Liver (tissue), 9 donors: ENCODE results near the gene ACACA. TPM values are rescaled to one million over a fixed set of nuclear protein-coding genes. Genes with fewer than 3 reads are reported as not detected.

Experiments
- DNase-seq: peaks from one replicate; pipeline ENCODE4 v3.0.0-alpha.2; 2017; ENCODE audit warnings: low spot score
- H3K27ac ChIP-seq, 2 donors: one replicate each; pipeline ENCODE4 v1.7.0; 2013; ENCODE audit warnings: inconsistent platforms in 2 of 2, low read length in 2 of 2, control low read depth in 1 of 2, low read depth in 1 of 2, mild to moderate bottlenecking in 1 of 2
- H3K27me3 ChIP-seq, 4 donors: one replicate each; pipeline versions ENCODE4 v1.6.1 to v1.7.0; 2013; ENCODE audit warnings: low read length in 3 of 4, inconsistent platforms in 1 of 4, mild to moderate bottlenecking in 1 of 4, moderate library complexity in 1 of 4; ENCODE audit not compliant: control insufficient read depth in 4 of 4, insufficient read depth in 4 of 4
- H3K36me3 ChIP-seq, 4 donors: one replicate each; pipeline versions ENCODE4 v1.6.1 to v1.7.0; 2013; ENCODE audit warnings: low read length in 3 of 4, mild to moderate bottlenecking in 3 of 4, low read depth in 1 of 4, moderate library complexity in 1 of 4; ENCODE audit not compliant: control insufficient read depth in 4 of 4, insufficient read depth in 3 of 4
- H3K4me1 ChIP-seq, 4 donors: one replicate each; pipeline versions ENCODE4 v1.6.1 to v1.7.0; 2013; ENCODE audit warnings: low read length in 3 of 4, mild to moderate bottlenecking in 3 of 4, moderate library complexity in 1 of 4; ENCODE audit not compliant: control insufficient read depth in 4 of 4, insufficient read depth in 4 of 4
- H3K4me3 ChIP-seq, 3 donors: one replicate each; pipeline versions ENCODE4 v1.6.1 to v1.7.0; 2013; ENCODE audit warnings: low read length in 3 of 3, control low read depth in 1 of 3, low read depth in 1 of 3, mild to moderate bottlenecking in 1 of 3
- H3K9ac ChIP-seq, 2 donors: one replicate each; pipeline ENCODE4 v1.7.0; 2013; ENCODE audit warnings: low read length in 2 of 2, mild to moderate bottlenecking in 2 of 2, moderate library complexity in 2 of 2, control low read depth in 1 of 2, low read depth in 1 of 2
- H3K9me3 ChIP-seq, 4 donors: one replicate each; pipeline versions ENCODE4 v1.6.1 to v1.7.0; 2013; ENCODE audit warnings: low read length in 3 of 4; ENCODE audit not compliant: control insufficient read depth in 4 of 4
- EGR1 ChIP-seq, 2 donors: IDR thresholded peaks; 2 replicates each; pipeline ENCODE4 v1.6.1; 2016 to 2018; ENCODE audit warnings: antibody characterized with exemption in 2 of 2, low read depth in 2 of 2
- FOXA1 ChIP-seq: IDR thresholded peaks from 2 replicates; pipeline ENCODE4 v1.6.1; 2016; ENCODE audit warnings: antibody characterized with exemption
- FOXA2 ChIP-seq: IDR thresholded peaks from 2 replicates; pipeline ENCODE4 v1.6.1; 2016; ENCODE audit warnings: antibody characterized with exemption
- GABPA ChIP-seq, 2 donors: IDR thresholded peaks in 1 of 2; conservative IDR thresholded peaks in 1 of 2; 2 replicates each; pipeline ENCODE4 v1.6.1; 2016; ENCODE audit warnings: antibody characterized with exemption in 2 of 2, mild to moderate bottlenecking in 1 of 2, moderate library complexity in 1 of 2
- HNF4A ChIP-seq, 2 donors: conservative IDR thresholded peaks; 2 replicates each; pipeline ENCODE4 v1.6.1; 2016; ENCODE audit warnings: antibody characterized with exemption in 2 of 2, mild to moderate bottlenecking in 2 of 2
- HNF4G ChIP-seq: IDR thresholded peaks from 2 replicates; pipeline ENCODE4 v1.6.1; 2016; ENCODE audit warnings: antibody characterized with exemption
- JUND ChIP-seq, 2 donors: IDR thresholded peaks; 2 replicates each; pipeline ENCODE4 v1.6.1; 2016; ENCODE audit warnings: antibody characterized with exemption in 2 of 2
- NR2F2 ChIP-seq: IDR thresholded peaks from 2 replicates; pipeline ENCODE4 v1.6.1; 2016; ENCODE audit warnings: antibody characterized with exemption
- RAD21 ChIP-seq, 2 donors: IDR thresholded peaks; 2 replicates each; pipeline ENCODE4 v1.6.1; 2016; ENCODE audit warnings: antibody characterized with exemption in 2 of 2, mild to moderate bottlenecking in 2 of 2
- RXRA ChIP-seq, 2 donors: IDR thresholded peaks; 2 replicates each; pipeline ENCODE4 v1.6.1; 2017 to 2018; ENCODE audit warnings: antibody characterized with exemption in 2 of 2, mild to moderate bottlenecking in 1 of 2
- TAF1 ChIP-seq: conservative IDR thresholded peaks from 2 replicates; pipeline ENCODE4 v1.6.1; 2016; ENCODE audit warnings: antibody characterized with exemption, mild to moderate bottlenecking
- YY1 ChIP-seq: IDR thresholded peaks from 2 replicates; pipeline ENCODE4 v1.6.1; 2016; ENCODE audit warnings: antibody characterized with exemption, mild to moderate bottlenecking
- WGBS: extraction: QIAGEN DNeasy Blood & Tissue Kit; methylation state at CpG from one replicate; pipeline ENCODE4 v1.1.7; 2013; 5-methylcytosine and 5-hydroxymethylcytosine counted together
- polyA plus RNA-seq, 2 donors: library from polyadenylated mRNA; stranded (reverse) in 1 of 2; unstranded in 1 of 2; fragments of 200-250 nt in 1 of 2; fragments of >200 nt in 1 of 2; fragmentation: Nextera tagmentation in 1 of 2; extraction: Ambion mirVana in 1 of 2; gene quantifications; one replicate each; pipeline versions ENCODE4 v1.2.1 to v1.2.3, GENCODE V29; 2013 to 2015
- total RNA-seq, 2 donors: library from RNA; depleted of rRNA; stranded (reverse); fragments of >200 nt; gene quantifications; one replicate each; pipeline ENCODE4 v1.2.3, GENCODE V29; 2014
- TF ChIP-seq, protein P1 (sequence below): fragments of 150-350 bp; IDR thresholded peaks from 2 replicates; pipeline ENCODE4 v1.5.1; 2017; ENCODE audit warnings: improper control_type of control experiment, low read depth, low read length; ENCODE audit not compliant: missing input control
- TF ChIP-seq, protein P2 (sequence below): IDR thresholded peaks from 2 replicates; pipeline ENCODE4 v1.6.1; 2016; ENCODE audit warnings: antibody characterized with exemption, mild to moderate bottlenecking
- TF ChIP-seq, protein P3 (sequence below): IDR thresholded peaks from 2 replicates; pipeline ENCODE4 v1.6.1; 2016; ENCODE audit warnings: antibody characterized with exemption
- TF ChIP-seq, protein P4 (sequence below): IDR thresholded peaks from 2 replicates; pipeline ENCODE4 v1.6.1; 2016; ENCODE audit warnings: antibody characterized with exemption
- TF ChIP-seq, protein P5 (sequence below): IDR thresholded peaks from 2 replicates; pipeline ENCODE4 v1.6.1; 2016; ENCODE audit warnings: antibody characterized with exemption
- donor health status: healthy.
- donor health status: healthy.
- donor health status: healthy.
- donor health status: healthy.
- donor health status: healthy.

ACACA gene
- total and polyA plus RNA-seq, 4 donors = 14.8 to 49.5 (median 31.2) TPM

DNA sequence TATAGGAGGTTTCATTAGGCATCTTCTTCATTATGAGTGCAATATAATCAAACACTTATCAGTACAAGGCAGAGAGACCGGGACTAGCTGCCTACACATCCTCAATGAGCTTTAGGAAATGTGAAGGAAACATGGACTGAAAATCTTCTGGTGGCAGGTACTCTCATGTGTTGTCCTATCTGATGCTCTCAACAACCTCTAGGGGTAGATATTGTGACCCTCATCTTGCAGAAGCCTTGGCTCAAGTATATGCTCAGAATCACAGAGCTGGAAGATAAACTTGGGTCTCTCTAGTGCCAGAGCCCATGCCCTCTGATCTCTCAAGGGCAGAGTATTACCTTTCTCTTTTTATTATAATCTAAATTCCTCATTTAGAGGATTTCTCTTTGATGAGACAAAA, 212.4 kb downstream of the ACACA start:
- 97% methylated on average over 1 of the region's 1 CpG for WGBS

DNA sequence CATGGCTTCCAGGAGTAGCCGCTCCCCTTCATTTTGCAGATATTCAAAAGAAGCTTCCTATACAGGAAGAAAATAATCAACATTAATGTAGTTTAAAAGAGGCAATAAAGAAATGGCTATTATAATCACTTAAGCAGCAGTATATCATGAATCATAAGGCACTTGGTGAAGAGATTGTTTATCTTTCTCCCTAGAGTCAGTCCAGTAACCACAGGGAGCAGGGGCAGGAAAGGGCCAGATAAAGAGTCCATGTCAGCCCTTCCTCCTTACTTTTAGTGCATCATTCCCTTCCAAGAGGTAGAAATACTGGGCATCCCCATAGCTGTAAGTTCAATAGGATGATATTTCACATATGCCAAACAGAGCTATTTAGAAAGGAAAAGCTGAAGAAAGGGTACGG, 215.4 kb downstream of the ACACA start:
- 96% methylated on average over 2 of the region's 2 CpGs for WGBS
- H3K27me3 ChIP-seq = no peaks in the 10 kb centered on the region
- H3K9me3 ChIP-seq = no peaks in the 10 kb centered on the region
- H3K9ac ChIP-seq = no peak overlapping the region
- peaks cover 5 to 52% (median 33%) of the 10 kb centered on the region in 4 donors for H3K36me3 ChIP-seq
- no peaks in the 10 kb centered on the region for H3K4me1 ChIP-seq
- H3K27ac ChIP-seq = no peak overlapping the region
- no peak overlapping the region for H3K4me3 ChIP-seq
- DNase-seq = no peak
- no peak for TF ChIP-seq HNF4G
- no peak for TF ChIP-seq FOXA1
- TF ChIP-seq EGR1 (IDR thresholded peaks at IDR 0.05; ENCODE audit: low read depth in 2 of 2) = no peak
- TF ChIP-seq RXRA (IDR thresholded peaks at IDR 0.05) = no peak
- TF ChIP-seq, protein P1, sequence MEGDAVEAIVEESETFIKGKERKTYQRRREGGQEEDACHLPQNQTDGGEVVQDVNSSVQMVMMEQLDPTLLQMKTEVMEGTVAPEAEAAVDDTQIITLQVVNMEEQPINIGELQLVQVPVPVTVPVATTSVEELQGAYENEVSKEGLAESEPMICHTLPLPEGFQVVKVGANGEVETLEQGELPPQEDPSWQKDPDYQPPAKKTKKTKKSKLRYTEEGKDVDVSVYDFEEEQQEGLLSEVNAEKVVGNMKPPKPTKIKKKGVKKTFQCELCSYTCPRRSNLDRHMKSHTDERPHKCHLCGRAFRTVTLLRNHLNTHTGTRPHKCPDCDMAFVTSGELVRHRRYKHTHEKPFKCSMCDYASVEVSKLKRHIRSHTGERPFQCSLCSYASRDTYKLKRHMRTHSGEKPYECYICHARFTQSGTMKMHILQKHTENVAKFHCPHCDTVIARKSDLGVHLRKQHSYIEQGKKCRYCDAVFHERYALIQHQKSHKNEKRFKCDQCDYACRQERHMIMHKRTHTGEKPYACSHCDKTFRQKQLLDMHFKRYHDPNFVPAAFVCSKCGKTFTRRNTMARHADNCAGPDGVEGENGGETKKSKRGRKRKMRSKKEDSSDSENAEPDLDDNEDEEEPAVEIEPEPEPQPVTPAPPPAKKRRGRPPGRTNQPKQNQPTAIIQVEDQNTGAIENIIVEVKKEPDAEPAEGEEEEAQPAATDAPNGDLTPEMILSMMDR = no peak
- TF ChIP-seq GABPA (IDR thresholded peaks at IDR 0.05 in 1 of 2, conservative IDR thresholded peaks at IDR 0.05 in 1 of 2) = no peak
- TF ChIP-seq, protein P2, sequence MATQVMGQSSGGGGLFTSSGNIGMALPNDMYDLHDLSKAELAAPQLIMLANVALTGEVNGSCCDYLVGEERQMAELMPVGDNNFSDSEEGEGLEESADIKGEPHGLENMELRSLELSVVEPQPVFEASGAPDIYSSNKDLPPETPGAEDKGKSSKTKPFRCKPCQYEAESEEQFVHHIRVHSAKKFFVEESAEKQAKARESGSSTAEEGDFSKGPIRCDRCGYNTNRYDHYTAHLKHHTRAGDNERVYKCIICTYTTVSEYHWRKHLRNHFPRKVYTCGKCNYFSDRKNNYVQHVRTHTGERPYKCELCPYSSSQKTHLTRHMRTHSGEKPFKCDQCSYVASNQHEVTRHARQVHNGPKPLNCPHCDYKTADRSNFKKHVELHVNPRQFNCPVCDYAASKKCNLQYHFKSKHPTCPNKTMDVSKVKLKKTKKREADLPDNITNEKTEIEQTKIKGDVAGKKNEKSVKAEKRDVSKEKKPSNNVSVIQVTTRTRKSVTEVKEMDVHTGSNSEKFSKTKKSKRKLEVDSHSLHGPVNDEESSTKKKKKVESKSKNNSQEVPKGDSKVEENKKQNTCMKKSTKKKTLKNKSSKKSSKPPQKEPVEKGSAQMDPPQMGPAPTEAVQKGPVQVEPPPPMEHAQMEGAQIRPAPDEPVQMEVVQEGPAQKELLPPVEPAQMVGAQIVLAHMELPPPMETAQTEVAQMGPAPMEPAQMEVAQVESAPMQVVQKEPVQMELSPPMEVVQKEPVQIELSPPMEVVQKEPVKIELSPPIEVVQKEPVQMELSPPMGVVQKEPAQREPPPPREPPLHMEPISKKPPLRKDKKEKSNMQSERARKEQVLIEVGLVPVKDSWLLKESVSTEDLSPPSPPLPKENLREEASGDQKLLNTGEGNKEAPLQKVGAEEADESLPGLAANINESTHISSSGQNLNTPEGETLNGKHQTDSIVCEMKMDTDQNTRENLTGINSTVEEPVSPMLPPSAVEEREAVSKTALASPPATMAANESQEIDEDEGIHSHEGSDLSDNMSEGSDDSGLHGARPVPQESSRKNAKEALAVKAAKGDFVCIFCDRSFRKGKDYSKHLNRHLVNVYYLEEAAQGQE = no peak
- no peak for TF ChIP-seq NR2F2
- no peak for TF ChIP-seq RAD21 (IDR thresholded peaks at IDR 0.05)
- no peak for TF ChIP-seq YY1

More for the DNA sequence above, 212.4 kb downstream of the ACACA start:
- no peaks in the 10 kb centered on the region for H3K4me1 ChIP-seq
- H3K9me3 ChIP-seq = no peaks in the 10 kb centered on the region
- DNase-seq = no peak
- no peaks in the 10 kb centered on the region for H3K27me3 ChIP-seq
- no peak overlapping the region for H3K27ac ChIP-seq
- H3K4me3 ChIP-seq = no peak overlapping the region
- H3K36me3 ChIP-seq = peaks cover 7 to 37% (median 24%) of the 10 kb centered on the region in 4 donors
- no peak overlapping the region for H3K9ac ChIP-seq
- TF ChIP-seq FOXA2 = no peak
- no peak for TF ChIP-seq FOXA1
- TF ChIP-seq GABPA (IDR thresholded peaks at IDR 0.05 in 1 of 2, conservative IDR thresholded peaks at IDR 0.05 in 1 of 2) = no peak
- no peak for TF ChIP-seq HNF4G
- TF ChIP-seq YY1 = no peak
- TF ChIP-seq EGR1 (IDR thresholded peaks at IDR 0.05; ENCODE audit: low read depth in 2 of 2) = no peak
- TF ChIP-seq, protein P3, sequence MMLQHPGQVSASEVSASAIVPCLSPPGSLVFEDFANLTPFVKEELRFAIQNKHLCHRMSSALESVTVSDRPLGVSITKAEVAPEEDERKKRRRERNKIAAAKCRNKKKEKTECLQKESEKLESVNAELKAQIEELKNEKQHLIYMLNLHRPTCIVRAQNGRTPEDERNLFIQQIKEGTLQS = no peak
- TF ChIP-seq, protein P4, sequence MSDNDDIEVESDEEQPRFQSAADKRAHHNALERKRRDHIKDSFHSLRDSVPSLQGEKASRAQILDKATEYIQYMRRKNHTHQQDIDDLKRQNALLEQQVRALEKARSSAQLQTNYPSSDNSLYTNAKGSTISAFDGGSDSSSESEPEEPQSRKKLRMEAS = no peak
- no peak for TF ChIP-seq RAD21 (IDR thresholded peaks at IDR 0.05)
- TF ChIP-seq, protein P5, sequence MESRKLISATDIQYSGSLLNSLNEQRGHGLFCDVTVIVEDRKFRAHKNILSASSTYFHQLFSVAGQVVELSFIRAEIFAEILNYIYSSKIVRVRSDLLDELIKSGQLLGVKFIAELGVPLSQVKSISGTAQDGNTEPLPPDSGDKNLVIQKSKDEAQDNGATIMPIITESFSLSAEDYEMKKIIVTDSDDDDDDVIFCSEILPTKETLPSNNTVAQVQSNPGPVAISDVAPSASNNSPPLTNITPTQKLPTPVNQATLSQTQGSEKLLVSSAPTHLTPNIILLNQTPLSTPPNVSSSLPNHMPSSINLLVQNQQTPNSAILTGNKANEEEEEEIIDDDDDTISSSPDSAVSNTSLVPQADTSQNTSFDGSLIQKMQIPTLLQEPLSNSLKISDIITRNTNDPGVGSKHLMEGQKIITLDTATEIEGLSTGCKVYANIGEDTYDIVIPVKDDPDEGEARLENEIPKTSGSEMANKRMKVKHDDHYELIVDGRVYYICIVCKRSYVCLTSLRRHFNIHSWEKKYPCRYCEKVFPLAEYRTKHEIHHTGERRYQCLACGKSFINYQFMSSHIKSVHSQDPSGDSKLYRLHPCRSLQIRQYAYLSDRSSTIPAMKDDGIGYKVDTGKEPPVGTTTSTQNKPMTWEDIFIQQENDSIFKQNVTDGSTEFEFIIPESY = no peak
- no peak for TF ChIP-seq NR2F2
- no peak for TF ChIP-seq JUND (IDR thresholded peaks at IDR 0.05)
- no peak for TF ChIP-seq HNF4A (conservative IDR thresholded peaks at IDR 0.05)
- no peak for TF ChIP-seq TAF1
- TF ChIP-seq, protein P2 = no peak
